GM12875 (cell line): Measurements from ENCODE around the gene CNIH3.

Experiments used
- H3K4me3 ChIP-seq: one replicate; pipeline ENCODE4 v1.5.1; 2011; ENCODE audit warnings: low read depth, low read length, control low read depth
- CTCF ChIP-seq: IDR thresholded peaks from 2 replicates; pipeline ENCODE4 v1.5.1; 2011; ENCODE audit warnings: low read depth, mild to moderate bottlenecking, control low read depth, inconsistent platforms, low read length, moderate library complexity, borderline replicate concordance; ENCODE audit not compliant: insufficient read depth

CNIH3 gene

DNA sequence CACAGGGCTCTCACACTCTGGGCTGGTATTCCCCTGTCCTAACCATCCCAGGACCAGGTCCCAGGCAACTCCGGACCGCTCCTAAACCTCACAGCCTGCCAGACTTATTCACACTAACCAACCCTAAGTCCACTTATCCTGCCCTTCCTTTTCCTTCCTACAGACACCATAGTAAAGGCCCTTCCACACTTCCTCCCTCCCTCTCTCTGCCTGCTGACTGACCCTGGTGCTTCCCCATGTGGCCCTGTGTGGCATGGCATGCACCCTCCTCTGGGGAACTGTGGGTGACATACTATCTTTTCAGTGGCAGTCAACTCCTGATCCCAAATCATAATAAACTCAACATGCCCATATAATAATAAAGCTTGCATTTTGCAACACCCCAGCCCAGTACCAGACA is 158.3 kb downstream of the CNIH3 start:
- TF ChIP-seq CTCF: peak; percentile 55
- H3K4me3 ChIP-seq: no peak overlapping the region

- H3K4me3 ChIP-seq: no peak overlapping the region
- TF ChIP-seq CTCF: no peak
These were observed 161.1 kb downstream of the CNIH3 start for GRCh38 chr1:224777180-224777579.

GRCh38 chr1:224779536-224779935 is 163.4 kb downstream of the CNIH3 start:
- TF ChIP-seq CTCF: no peak

DNA sequence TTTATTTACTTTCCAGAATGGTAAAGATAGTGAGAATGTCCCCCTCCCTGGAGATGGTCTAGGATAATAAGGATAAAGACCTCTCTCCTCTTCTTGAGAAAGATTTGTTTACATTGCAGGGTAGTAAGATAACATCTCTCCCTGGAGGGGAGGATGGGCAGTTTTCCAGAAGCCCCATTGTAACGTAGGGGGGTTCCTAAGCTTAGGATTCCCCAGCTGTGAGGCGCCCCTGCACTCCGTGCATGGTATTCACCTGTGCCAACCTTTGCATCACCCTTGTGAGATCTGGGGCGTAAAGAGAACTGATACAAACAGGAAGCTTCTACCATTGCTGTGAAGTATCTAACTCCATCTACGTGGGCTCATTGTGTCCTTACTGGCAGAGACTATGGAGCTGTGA is 164.6 kb downstream of the CNIH3 start:
- H3K4me3 ChIP-seq: no peak overlapping the region
- no peak for TF ChIP-seq CTCF

More at GRCh38 chr1:224779536-224779935, 163.4 kb downstream of the CNIH3 start:
- H3K4me3 ChIP-seq: no peak overlapping the region

DNA sequence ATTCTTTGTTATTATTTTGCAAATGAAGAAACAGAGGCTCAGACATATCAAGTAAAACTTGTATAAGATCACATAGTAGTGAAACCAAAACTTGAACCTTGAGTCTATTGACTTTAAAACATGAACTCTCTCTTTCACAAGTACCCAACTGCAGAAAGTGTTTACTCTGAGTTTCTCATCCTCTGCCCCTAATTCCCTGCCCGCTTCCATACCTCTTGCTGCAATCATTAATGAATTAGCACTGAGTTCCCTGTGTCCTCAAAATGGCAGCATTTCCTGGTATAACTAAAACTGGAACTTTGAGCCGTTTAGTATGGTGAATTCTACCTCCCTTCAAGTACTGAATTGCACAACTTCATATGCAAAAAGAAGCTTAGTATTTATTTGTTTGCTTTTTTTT is 165.7 kb downstream of the CNIH3 start:
- no peak overlapping the region for H3K4me3 ChIP-seq
- TF ChIP-seq CTCF: no peak

- no peak overlapping the region for H3K4me3 ChIP-seq
- TF ChIP-seq CTCF: no peak
These were observed 166.3 kb downstream of the CNIH3 start for GRCh38 chr1:224782281-224783000.

GRCh38 chr1:224783006-224783651 is 167.0 kb downstream of the CNIH3 start:
- no peak overlapping the region for H3K4me3 ChIP-seq
- TF ChIP-seq CTCF: no peak
